GM12891 (cell line): Measurements from ENCODE around the gene GUCY1B1.

ENCODE experiments used
- DNase-seq: peaks from one replicate; pipeline ENCODE4 v3.0.0; 2011; ENCODE audit warnings: low spot score; ENCODE audit not compliant: insufficient read length
- FAIRE-seq: peaks from 2 replicates; lab custom pipeline; 2011; peaks lifted over from hg19 to GRCh38; lab: Jason Lieb, UNC
- PAX5 ChIP-seq: IDR thresholded peaks from 2 replicates; pipeline ENCODE4 v1.6.1; 2011; ENCODE audit warnings: low read length, moderate library complexity, mild to moderate bottlenecking; ENCODE audit not compliant: insufficient read depth, severe bottlenecking
- POLR2A ChIP-seq: IDR thresholded peaks from 2 replicates; pipeline ENCODE4 v1.6.1; 2011; ENCODE audit warnings: low read depth, low read length, control low read depth
- POLR2AphosphoS5 ChIP-seq: IDR thresholded peaks from 2 replicates; pipeline ENCODE4 v1.6.1; 2011; ENCODE audit warnings: low read depth, low read length, control low read depth
- POU2F2 ChIP-seq: IDR thresholded peaks from 2 replicates; pipeline ENCODE4 v1.6.1; 2011; ENCODE audit warnings: low read depth, mild to moderate bottlenecking, control low read depth, low read length, moderate library complexity
- SPI1 ChIP-seq: IDR thresholded peaks from 2 replicates; pipeline ENCODE4 v1.6.1; 2011; ENCODE audit warnings: low read depth, low read length, control low read depth
- TAF1 ChIP-seq: IDR thresholded peaks from 2 replicates; pipeline ENCODE4 v1.6.1; 2011; ENCODE audit warnings: low read depth, low read length, control low read depth

Gene GUCY1B1

GRCh38 chr4:155818639-155819038 is 59.8 kb downstream of the GUCY1B1 start:
- FAIRE-seq (no peak), DNase-seq (no peak)
- TF ChIP-seq TAF1 (no peak), SPI1 (no peak), PAX5 (no peak), POLR2AphosphoS5 (no peak), POLR2A (no peak), POU2F2 (no peak)

DNA sequence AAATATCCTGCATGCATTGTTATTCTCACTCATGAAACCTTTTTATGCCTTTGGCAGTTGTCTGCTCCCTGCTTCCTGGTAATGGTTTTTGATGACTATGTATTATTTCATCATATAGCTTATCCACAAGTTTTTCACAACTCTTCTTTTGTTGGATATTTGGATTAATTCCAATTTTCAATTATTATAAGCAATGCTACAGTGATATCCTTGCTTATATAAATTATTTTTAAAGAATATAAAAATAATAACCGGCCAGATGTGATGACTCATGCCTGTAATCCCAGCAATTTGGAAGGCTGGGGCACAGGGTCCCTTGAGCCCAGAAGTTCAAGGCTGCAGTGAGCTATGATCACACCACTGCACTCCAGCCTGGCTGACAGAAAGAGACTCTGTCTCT is 60.2 kb downstream of the GUCY1B1 start:
- DNase-seq (no peak), FAIRE-seq (no peak)
- TF ChIP-seq POLR2A: no peak
- TF ChIP-seq SPI1: no peak
- no peak for TF ChIP-seq PAX5
- TF ChIP-seq POU2F2: no peak
- no peak for TF ChIP-seq TAF1

DNA sequence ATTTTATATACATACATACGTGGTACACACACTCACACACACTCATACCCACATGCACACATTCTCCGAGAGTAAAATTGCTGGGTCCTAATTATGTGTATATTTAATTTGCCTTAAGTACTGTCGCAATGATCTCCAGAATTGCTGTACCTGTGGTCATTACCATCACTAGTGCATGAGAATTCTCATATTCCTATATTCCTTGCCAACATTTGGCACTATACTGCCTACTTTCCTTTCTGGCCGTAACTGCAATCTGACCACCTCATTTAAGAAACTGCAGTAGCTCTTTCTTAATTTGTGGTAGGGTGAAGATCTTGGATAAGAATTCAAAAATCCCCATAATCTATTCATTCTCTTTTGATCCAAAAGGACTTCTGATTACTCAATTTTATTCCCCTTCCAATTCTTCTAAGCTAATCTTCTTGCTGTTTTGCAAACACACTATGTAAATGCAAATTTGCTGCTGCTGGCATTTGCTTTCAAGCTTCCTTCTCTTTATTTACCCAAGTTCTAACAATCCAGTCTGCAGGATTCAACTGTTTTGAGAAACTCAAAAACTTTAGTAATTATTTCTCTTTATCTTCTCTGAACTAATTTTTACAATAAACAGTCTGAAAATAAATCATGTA is 62.2 kb downstream of the GUCY1B1 start:
- DNase-seq (no peak), FAIRE-seq (no peak)
- TF ChIP-seq POLR2A (no peak), POU2F2 (no peak), POLR2AphosphoS5 (no peak), SPI1 (no peak), TAF1 (no peak), PAX5 (no peak)

GRCh38 chr4:155822572-155822971 is 63.8 kb downstream of the GUCY1B1 start:
- DNase-seq: no peak
- FAIRE-seq: no peak

DNA sequence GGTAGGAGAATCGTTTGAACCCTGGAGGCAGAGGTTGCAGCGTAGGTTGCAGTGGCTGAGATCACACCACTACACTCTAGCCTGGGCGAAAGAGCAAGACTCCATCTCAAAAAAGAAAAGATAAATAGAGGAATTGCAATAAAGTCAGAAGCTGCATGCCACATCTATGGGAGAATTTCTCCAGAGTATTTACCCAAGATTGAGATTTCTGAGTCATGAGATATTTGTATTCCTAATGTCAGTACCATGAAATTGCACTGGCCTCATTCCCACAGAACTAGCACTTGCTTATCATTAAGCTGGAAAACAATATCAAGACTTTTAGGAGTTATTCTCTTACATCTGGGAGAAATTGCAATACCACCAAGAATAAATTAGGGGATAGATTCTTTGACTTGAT is 69.8 kb downstream of the GUCY1B1 start:
- DNase-seq (no peak), FAIRE-seq (no peak)
- TF ChIP-seq POLR2A (no peak), POLR2AphosphoS5 (no peak), TAF1 (no peak), PAX5 (no peak), SPI1 (no peak), POU2F2 (no peak)

More at GRCh38 chr4:155822572-155822971, 63.8 kb downstream of the GUCY1B1 start:
- TF ChIP-seq POU2F2: no peak
- no peak for TF ChIP-seq POLR2A
- TF ChIP-seq TAF1: no peak
- TF ChIP-seq SPI1: no peak
- TF ChIP-seq PAX5: no peak
- no peak for TF ChIP-seq POLR2AphosphoS5

DNA sequence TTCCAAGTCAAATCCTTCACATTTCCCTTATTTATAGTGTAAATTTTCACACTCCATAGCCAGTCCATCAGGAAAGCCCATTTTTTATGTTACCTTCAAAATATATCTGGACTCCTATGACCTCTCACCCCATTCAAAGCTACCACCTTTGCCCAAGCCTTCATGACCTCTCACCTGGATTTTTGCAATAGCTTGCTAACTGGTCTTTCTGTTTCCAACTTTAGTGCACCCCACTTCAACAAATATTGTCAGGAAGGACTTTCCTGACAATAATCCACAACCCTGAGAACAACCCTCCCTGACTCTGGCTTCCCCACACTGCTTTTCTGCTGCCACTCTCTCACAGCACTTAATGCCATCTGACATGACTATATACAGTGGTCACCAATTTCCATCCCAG is 73.8 kb downstream of the GUCY1B1 start:
- DNase-seq: no peak
- no peak for FAIRE-seq
- TF ChIP-seq SPI1 (no peak), POU2F2 (no peak), POLR2A (no peak), POLR2AphosphoS5 (no peak)

GRCh38 chr4:155837203-155837796 is 78.5 kb downstream of the GUCY1B1 start:
- FAIRE-seq: no peak
- DNase-seq: no peak
- TF ChIP-seq SPI1 (peak; percentile 40; the same call in 1 of the 2 replicates), POU2F2 (no peak)

DNA sequence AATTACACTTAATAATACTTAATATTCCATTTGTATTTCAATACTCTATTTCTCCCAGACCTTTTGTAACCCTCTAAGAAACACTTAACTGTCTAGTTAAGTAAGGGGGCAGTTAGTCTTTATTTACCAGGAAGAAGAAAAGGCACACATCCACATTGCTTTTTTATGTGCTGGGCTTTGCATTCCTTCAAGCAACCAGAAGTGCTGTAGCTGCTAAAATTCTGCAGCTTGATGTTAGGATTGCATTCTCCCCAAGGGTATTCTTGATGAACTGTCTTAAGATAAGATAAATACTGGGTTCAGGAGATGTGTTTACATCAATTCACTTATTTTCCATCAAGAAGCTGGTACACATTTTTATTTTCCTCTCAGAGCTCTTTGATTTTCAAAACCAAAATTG is 83.3 kb downstream of the GUCY1B1 start:
- FAIRE-seq: no peak
- TF ChIP-seq POLR2A (no peak), SPI1 (no peak), PAX5 (no peak), TAF1 (no peak), POU2F2 (no peak), POLR2AphosphoS5 (no peak)
- no peak for DNase-seq

DNA sequence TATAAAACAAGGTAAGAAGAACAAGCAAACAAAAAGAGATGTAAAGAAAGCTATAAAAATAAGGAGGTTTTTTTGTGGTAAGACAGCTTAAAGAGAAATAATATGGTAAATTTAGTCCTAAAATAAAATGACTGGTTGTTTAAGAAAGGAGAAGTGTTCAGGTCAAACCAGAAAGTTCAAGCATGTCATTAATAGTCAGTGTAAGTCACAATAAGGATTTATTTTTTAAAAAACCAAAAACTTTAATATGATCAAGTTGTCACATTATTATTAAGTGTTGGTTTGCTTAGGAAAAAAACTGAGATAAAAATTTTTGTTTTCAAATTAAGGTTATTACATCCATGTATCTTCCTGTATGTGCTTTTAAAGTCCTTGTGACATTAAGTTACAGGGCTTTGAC is 88.1 kb downstream of the GUCY1B1 start:
- FAIRE-seq (no peak), DNase-seq (no peak)
- TF ChIP-seq SPI1: no peak
- TF ChIP-seq PAX5: no peak

GRCh38 chr4:155849042-155849441 is 90.2 kb downstream of the GUCY1B1 start:
- FAIRE-seq: no peak
- DNase-seq: no peak
- TF ChIP-seq POU2F2 (no peak), POLR2A (no peak), SPI1 (no peak), TAF1 (no peak), POLR2AphosphoS5 (no peak), PAX5 (no peak)
